Heart left ventricle (tissue), 16 donors: Measurements from ENCODE around the gene KIFBP. TPM values are rescaled to one million over a fixed set of nuclear protein-coding genes. Genes with fewer than 3 reads are reported as not detected.
"Not testable (repeated sequence)": the region's sequence is repeated elsewhere in the genome, so short reads cannot be mapped to it uniquely, and the experiment has no call there.

ENCODE experiments used
- ATAC-seq, 4 donors: fragments of 200-7000 bp; cut with Tn5 transposase; one replicate each; pipeline ENCODE4 v1.9.1; 2020 to 2022; ENCODE audit warnings: moderate library complexity in 4 of 4, mild to moderate bottlenecking in 3 of 4, moderate number of reproducible peaks in 1 of 4
- DNase-seq, 5 donors: peaks; one replicate each; pipeline ENCODE4 v3.0.0-alpha.2; 2020
- H3K27ac ChIP-seq, 12 donors: fragments of 200-600 bp; sonication (generic) in 4 of 12; one replicate each; pipeline versions ENCODE4 v1.5.0 to v1.8.0; 2016 to 2022; ENCODE audit warnings: mild to moderate bottlenecking in 2 of 12
- H3K27me3 ChIP-seq, 9 donors: fragments of 200-600 bp; sonication (generic) in 2 of 9; one replicate each; pipeline versions ENCODE4 v1.5.1 to v1.8.0; 2016 to 2022; ENCODE audit warnings: mild to moderate bottlenecking in 3 of 9
- H3K36me3 ChIP-seq, 9 donors: fragments of 200-600 bp; sonication (generic) in 2 of 9; one replicate each; pipeline versions ENCODE4 v1.5.0 to v1.8.0; 2018 to 2022; ENCODE audit warnings: mild to moderate bottlenecking in 2 of 9
- H3K4me1 ChIP-seq, 12 donors: fragments of 200-600 bp; sonication (generic) in 4 of 12; one replicate each; pipeline versions ENCODE4 v1.5.0 to v1.8.0; 2016 to 2022; ENCODE audit warnings: mild to moderate bottlenecking in 3 of 12
- H3K4me3 ChIP-seq, 12 donors: fragments of 200-600 bp; sonication (generic) in 4 of 12; one replicate each; pipeline versions ENCODE4 v1.5.0 to v1.8.0; 2017 to 2022; ENCODE audit warnings: mild to moderate bottlenecking in 9 of 12, moderate library complexity in 4 of 12
- H3K9me3 ChIP-seq, 12 donors: fragments of 200-600 bp; sonication (generic) in 4 of 12; one replicate each; pipeline versions ENCODE4 v1.5.0 to v1.8.0; 2016 to 2022; ENCODE audit warnings: mild to moderate bottlenecking in 1 of 12
- CTCF ChIP-seq, 12 donors: fragments of 200-600 bp; sonication (generic) in 4 of 12; IDR thresholded peaks; one replicate each; pipeline versions ENCODE4 v1.5.0 to v1.8.0; 2018 to 2022; ENCODE audit warnings: antibody characterized with exemption in 12 of 12, mild to moderate bottlenecking in 5 of 12
- POLR2A ChIP-seq, 2 donors: fragments of 450-650 bp; IDR thresholded peaks; one replicate each; pipeline ENCODE4 v1.6.1; 2017; ENCODE audit warnings: antibody characterized with exemption in 2 of 2, mild to moderate bottlenecking in 2 of 2, moderate library complexity in 2 of 2
- WGBS, 4 donors: extraction: QIAGEN DNeasy Blood & Tissue Kit in 2 of 4; methylation state at CpG; one replicate each; pipeline versions ENCODE4 v1.1.5 to v1.1.7; 2013 to 2018; 5-methylcytosine and 5-hydroxymethylcytosine counted together
- intact Hi-C, 10 donors: fragments of 100-400 bp; cut with DNase I; formaldehyde crosslinking; loops; one replicate each; pipeline versions ENCODE4 v1.11.1 to v1.14.2; 2022
- polyA plus RNA-seq, 2 donors: library from polyadenylated mRNA; stranded (reverse); fragments of 200-250 nt; gene quantifications; one replicate each; pipeline ENCODE4 v1.2.3, GENCODE V29; 2013
- total RNA-seq, 9 donors: library from RNA; depleted of rRNA in 2 of 9; stranded (reverse); fragments of >200 nt in 2 of 9; fragmentation: NEBNext Ultra II Directional in 3 of 9; extraction: Animal tissue kit (Norgen Biotek cat#: 25700) in 3 of 9; gene quantifications; one replicate each; pipeline versions ENCODE4 v1.1.0 to v1.2.4, GENCODE V29; 2016 to 2023
- donor health status: ischemic (EF 13 %, LVEDD 7.1; RV severe dilation, severe dysfunction).
- donor health status: healthy with polysubstance abuse.
- donor health status: DM: no; HTN: yes; CAD: no.
- donor health status: DM: no; HTN: no; CAD: no.
- donor health status: ischemic (EF 25% LVEDD 6.9; RV normal size, moderate dysfunction).
- donor health status: ischemic (EF 25% LVEDD 5.7; RV mildly dilated, moderate dysfunction).
- donor health status: healthy.
- donor health status: DM: yes; HTN: yes; CAD: no.
- donor health status: ischemic (EF 35%, LVEDD 5.7; RV mildly dilated, moderate dysfunction).
- donor health status: nonischemic (EF 11% LVEDD 7.7; RV severe dilation, severe dysfunction).
- donor health status: DM: yes; HTN: yes; CAD: no.
- donor health status: PGD.
- donor health status: ischemic (EF 29% LVEDD 5.4; RV normal size, mild dysfunction).
- donor health status: nonischemic (EF 23%, LVEDD 6.1; RV moderate dilation, normal function).

KIFBP gene
- total and polyA plus RNA-seq, 11 donors = 21.4 to 70.6 (median 56.4) TPM

- intact Hi-C loops = no loop called here
- no peak for TF ChIP-seq POLR2A (IDR thresholded peaks at IDR 0.05)
- TF ChIP-seq CTCF (IDR thresholded peaks at IDR 0.05) = no peak
- WGBS, 4 donors = 79 to 87% (median 84%) methylated on average over 4 of the region's 4 CpGs
These were observed 44.7 kb downstream of the KIFBP start for GRCh38 chr10:69033256-69033655.

GRCh38 chr10:69037489-69037888, 48.9 kb downstream of the KIFBP start:
- intact Hi-C loops = no loop called here
- DNase-seq (no peak), ATAC-seq (no peak)
- Histone ChIP-seq H3K4me1 (peaks cover 0 to 6% (median 0%) of the 10 kb centered on the region in 12 donors), H3K4me3 (no peak overlapping the region), H3K27me3 (no peaks in the 10 kb centered on the region), H3K9me3 (no peaks in the 10 kb centered on the region), H3K27ac (no peak overlapping the region), H3K36me3 (no peaks in the 10 kb centered on the region)
- TF ChIP-seq CTCF (IDR thresholded peaks at IDR 0.05) (no peak), POLR2A (IDR thresholded peaks at IDR 0.05) (no peak)
- WGBS, 4 donors = 95 to 100% (median 97%) methylated on average over 1 of the region's 1 CpG

More at GRCh38 chr10:69033256-69033655, 44.7 kb downstream of the KIFBP start:
- DNase-seq (no peak), ATAC-seq (no peak)
- Histone ChIP-seq H3K36me3 (no peaks in the 10 kb centered on the region), H3K4me3 (no peak overlapping the region), H3K4me1 (no peaks in the 10 kb centered on the region), H3K27ac (no peak overlapping the region), H3K27me3 (no peaks in the 10 kb centered on the region), H3K9me3 (no peaks in the 10 kb centered on the region)

GRCh38 chr10:69040904-69041303, 52.3 kb downstream of the KIFBP start:
- intact Hi-C loops, H3K4me3 ChIP-seq, H3K9me3 ChIP-seq, H3K36me3 ChIP-seq, ATAC-seq, H3K27me3 ChIP-seq, DNase-seq, H3K27ac ChIP-seq: not testable (repeated sequence)
- WGBS, 4 donors = 66 to 73% (median 70%) methylated on average over 5 of the region's 5 CpGs
- H3K4me1 ChIP-seq = peaks cover 0 to 25% (median 0%) of the 10 kb centered on the region in 12 donors

- DNase-seq (no peak), ATAC-seq (no peak)
- Histone ChIP-seq H3K27ac (no peak overlapping the region), H3K9me3 (no peaks in the 10 kb centered on the region), H3K27me3 (no peaks in the 10 kb centered on the region), H3K36me3 (no peaks in the 10 kb centered on the region), H3K4me3 (no peak overlapping the region), H3K4me1 (peaks cover 0 to 40% (median 0%) of the 10 kb centered on the region in 12 donors)
- intact Hi-C loops = no loop called here
- TF ChIP-seq POLR2A (IDR thresholded peaks at IDR 0.05) = no peak
- no peak for TF ChIP-seq CTCF (IDR thresholded peaks at IDR 0.05)
- 71 to 93% (median 81%) methylated on average over 3 to 5 of the region's 5 CpGs for WGBS, 4 donors
These were observed 53.8 kb downstream of the KIFBP start for GRCh38 chr10:69042417-69042816.

GRCh38 chr10:69042838-69043237, 54.2 kb downstream of the KIFBP start:
- DNase-seq (no peak), ATAC-seq (no peak)
- TF ChIP-seq POLR2A (IDR thresholded peaks at IDR 0.05) (no peak), CTCF (IDR thresholded peaks at IDR 0.05) (no peak)
- no peak overlapping the region for H3K27ac ChIP-seq
- intact Hi-C loops = no loop called here
- 89 to 96% (median 95%) methylated on average over 6 of the region's 6 CpGs for WGBS, 4 donors
- H3K27me3 ChIP-seq = no peaks in the 10 kb centered on the region
- no peaks in the 10 kb centered on the region for H3K9me3 ChIP-seq
- H3K4me3 ChIP-seq = no peak overlapping the region
- peaks cover 0 to 44% (median 0%) of the 10 kb centered on the region in 12 donors for H3K4me1 ChIP-seq
- no peaks in the 10 kb centered on the region for H3K36me3 ChIP-seq
